H9 (cell line): Measurements from ENCODE around the gene ABHD12. TPM values are rescaled to one million over a fixed set of nuclear protein-coding genes. Genes with fewer than 3 reads are reported as not detected.
A peak's percentile ranks its signal among the peaks of the same experiment; 100 is the strongest.

ENCODE experiments used
- DNase-seq: peaks from one replicate; pipeline ENCODE4 v3.0.0-alpha.2; 2017
- H2AFZ ChIP-seq: one replicate; pipeline ENCODE4 v1.6.1; 2013; ENCODE audit warnings: mild to moderate bottlenecking, low read length, control low read depth, moderate library complexity
- H2AK5ac ChIP-seq: 2 replicates; pipeline ENCODE4 v1.6.1; 2013; ENCODE audit warnings: low read length, control low read depth, mixed read lengths; ENCODE audit not compliant: insufficient read length
- H2BK120ac ChIP-seq: one replicate; pipeline ENCODE4 v1.6.1; 2013; ENCODE audit warnings: low read depth, mild to moderate bottlenecking, low read length, control low read depth, inconsistent platforms; ENCODE audit not compliant: poor library complexity, severe bottlenecking
- H2BK12ac ChIP-seq: 2 replicates; pipeline ENCODE4 v1.6.1; 2013; ENCODE audit warnings: low read length, control low read depth, mixed read lengths, low read depth; ENCODE audit not compliant: insufficient read length
- H2BK15ac ChIP-seq: 2 replicates; pipeline ENCODE4 v1.6.1; 2013; ENCODE audit warnings: low read depth, low read length, control low read depth
- H2BK20ac ChIP-seq: one replicate; pipeline ENCODE4 v1.6.1; 2013; ENCODE audit warnings: low read depth, mild to moderate bottlenecking, low read length, control low read depth, inconsistent platforms; ENCODE audit not compliant: poor library complexity, severe bottlenecking
- H2BK5ac ChIP-seq: 2 replicates; pipeline ENCODE4 v1.6.1; 2013; ENCODE audit warnings: low read length, control low read depth, mixed read lengths; ENCODE audit not compliant: insufficient read length
- H3K14ac ChIP-seq: 2 replicates; pipeline ENCODE4 v1.6.1; 2013; ENCODE audit warnings: low read length, control low read depth; ENCODE audit not compliant: insufficient read depth
- H3K18ac ChIP-seq: 2 replicates; pipeline ENCODE4 v1.6.1; 2013; ENCODE audit warnings: low read depth, mild to moderate bottlenecking, mixed read lengths, low read length, control low read depth; ENCODE audit not compliant: insufficient read length
- H3K23ac ChIP-seq: 2 replicates; pipeline ENCODE4 v1.6.1; 2013; ENCODE audit warnings: low read length, control low read depth, mixed read lengths, low read depth; ENCODE audit not compliant: insufficient read length
- H3K23me2 ChIP-seq: 2 replicates; pipeline ENCODE4 v1.6.1; 2013; ENCODE audit warnings: low read depth, mild to moderate bottlenecking, mixed read lengths, low read length, control low read depth; ENCODE audit not compliant: insufficient read length, poor library complexity, severe bottlenecking
- H3K27ac ChIP-seq: 2 replicates; pipeline ENCODE4 v1.5.1; 2013; ENCODE audit warnings: low read length, control low read depth, mixed read lengths, low read depth; ENCODE audit not compliant: insufficient read length
- H3K27me3 ChIP-seq: 2 replicates; pipeline ENCODE4 v1.6.1; 2013; ENCODE audit warnings: low read length, control low read depth, inconsistent platforms; ENCODE audit not compliant: insufficient read depth
- H3K4ac ChIP-seq: 2 replicates; pipeline ENCODE4 v1.6.1; 2013; ENCODE audit warnings: low read depth, mild to moderate bottlenecking, control low read depth, inconsistent platforms, low read length, moderate library complexity
- H3K4me1 ChIP-seq: 2 replicates; pipeline ENCODE4 v1.6.1; 2013; ENCODE audit warnings: low read length, control low read depth, inconsistent platforms; ENCODE audit not compliant: insufficient read depth
- H3K4me2 ChIP-seq: 2 replicates; pipeline ENCODE4 v1.6.1; 2013; ENCODE audit warnings: low read length, control low read depth, mixed read lengths; ENCODE audit not compliant: insufficient read length, insufficient read depth
- H3K56ac ChIP-seq: 2 replicates; pipeline ENCODE4 v1.6.1; 2013; ENCODE audit warnings: low read depth, mild to moderate bottlenecking, mixed read lengths, low read length, control low read depth; ENCODE audit not compliant: insufficient read length
- H3K79me1 ChIP-seq: 2 replicates; pipeline ENCODE4 v1.6.1; 2013; ENCODE audit warnings: low read depth, mild to moderate bottlenecking, moderate library complexity, low read length, control low read depth, inconsistent platforms; ENCODE audit not compliant: insufficient read depth, poor library complexity, severe bottlenecking
- H3K79me2 ChIP-seq: 2 replicates; pipeline ENCODE4 v1.6.1; 2013; ENCODE audit warnings: low read length, control low read depth, inconsistent platforms; ENCODE audit not compliant: insufficient read depth
- H3K9ac ChIP-seq: 2 replicates; pipeline ENCODE4 v1.6.1; 2013; ENCODE audit warnings: low read length, control low read depth, mixed read lengths; ENCODE audit not compliant: insufficient read length; ENCODE audit errors: extremely low read depth
- H3K9me3 ChIP-seq: one replicate; pipeline ENCODE4 v1.6.1; 2013; ENCODE audit warnings: low read depth, low read length, inconsistent platforms; ENCODE audit not compliant: control insufficient read depth
- H3T11ph ChIP-seq: one replicate; pipeline ENCODE4 v1.6.1; 2013; ENCODE audit warnings: mild to moderate bottlenecking, low read length, control low read depth, inconsistent platforms
- H4K20me1 ChIP-seq: one replicate; pipeline ENCODE4 v1.6.1; 2013; ENCODE audit not compliant: control insufficient read depth, insufficient read length, insufficient read depth
- H4K5ac ChIP-seq: 2 replicates; pipeline ENCODE4 v1.6.1; 2013; ENCODE audit warnings: low read depth, mild to moderate bottlenecking, mixed read lengths, low read length, control low read depth; ENCODE audit not compliant: insufficient read length
- H4K8ac ChIP-seq: replicated peaks from 2 replicates; pipeline ENCODE4 v1.6.1; 2013; ENCODE audit warnings: low read length, control low read depth, mixed read lengths, low read depth; ENCODE audit not compliant: insufficient read length
- H4K91ac ChIP-seq: 2 replicates; pipeline ENCODE4 v1.6.1; 2013; ENCODE audit warnings: low read depth, mild to moderate bottlenecking, moderate library complexity, mixed read lengths, low read length, control low read depth; ENCODE audit not compliant: insufficient read length
- H3K27ac Mint-ChIP-seq, 3 experiments: 2 replicates in 2 of 3; 3 replicates in 1 of 3; pipeline ENCODE4 v1.8.0; 2020 to 2021; ENCODE audit warnings: mixed read lengths in 3 of 3, mild to moderate bottlenecking in 1 of 3, moderate library complexity in 1 of 3
- H3K27me3 Mint-ChIP-seq: 2 replicates; pipeline ENCODE4 v1.8.0; 2021; ENCODE audit warnings: low read depth, mild to moderate bottlenecking, moderate library complexity, mixed read lengths
- H3K36me3 Mint-ChIP-seq, 3 experiments: 2 replicates in 2 of 3; 3 replicates in 1 of 3; pipeline ENCODE4 v1.8.0; 2020 to 2021; ENCODE audit warnings: low read depth in 3 of 3, mixed read lengths in 3 of 3; ENCODE audit not compliant: insufficient read depth in 1 of 3
- H3K4me1 Mint-ChIP-seq, 2 experiments: 2 replicates each; pipeline ENCODE4 v1.8.0; 2020; ENCODE audit warnings: mixed read lengths in 2 of 2
- H3K4me3 Mint-ChIP-seq, 2 experiments: 2 replicates in 1 of 2; 3 replicates in 1 of 2; pipeline ENCODE4 v1.8.0; 2020 to 2021; ENCODE audit warnings: mild to moderate bottlenecking in 2 of 2, mixed read lengths in 2 of 2, moderate library complexity in 1 of 2
- H3K9me3 Mint-ChIP-seq, 2 experiments: 2 replicates in 1 of 2; 3 replicates in 1 of 2; pipeline ENCODE4 v1.8.0; 2020; ENCODE audit warnings: mild to moderate bottlenecking in 2 of 2, mixed read lengths in 2 of 2, moderate library complexity in 1 of 2
- CTCF ChIP-seq: fragments of 200-600 bp; sonication (generic); conservative IDR thresholded peaks from 3 replicates; pipeline ENCODE4 v1.8.0; 2021; ENCODE audit warnings: antibody characterized with exemption, mild to moderate bottlenecking
- WGBS: extraction: QIAGEN DNeasy Blood & Tissue Kit; methylation state at CpG from one replicate; pipeline ENCODE4 v1.1.7; 2013; ENCODE audit warnings: missing lambda C conversion rate, low lambda C conversion rate, mixed read lengths; ENCODE audit not compliant: insufficient read length; ENCODE audit errors: extremely low coverage; 5-methylcytosine and 5-hydroxymethylcytosine counted together
- total RNA-seq: library from RNA; stranded (reverse); gene quantifications from 2 replicates; pipeline ENCODE4 v1.2.1, GENCODE V29; 2021

The ABHD12 gene
- total RNA-seq, 1 experiment from 2014 or later = 54.4 TPM

GRCh38 chr20:25293910-25294458 lies 96.7 kb downstream of the ABHD12 start:
- DNase-seq = no peak
- H3K56ac ChIP-seq = no peak overlapping the region
- H3K9me3 ChIP-seq = no peaks in the 10 kb centered on the region
- H3K4ac ChIP-seq = no peak overlapping the region
- no peak overlapping the region for H3K23ac ChIP-seq
- no peaks in the 10 kb centered on the region for H3K23me2 ChIP-seq
- H3K27me3 Mint-ChIP-seq = no peaks in the 10 kb centered on the region; the same call in 1 of the 2 replicates
- H3K27ac ChIP-seq = no peak overlapping the region
- H3K4me3 Mint-ChIP-seq = no peak overlapping the region
- no peaks in the 10 kb centered on the region for H3K27me3 ChIP-seq
- H2BK120ac ChIP-seq = no peak overlapping the region
- H2AFZ ChIP-seq = no peak overlapping the region
- H3K27ac Mint-ChIP-seq = peak overlapping the region in 1 of 3 experiments; percentile 49; a peak in 1 of 7 replicates
- H3K4me2 ChIP-seq = no peak overlapping the region
- H2BK15ac ChIP-seq = no peak overlapping the region
- H4K20me1 ChIP-seq = no peaks in the 10 kb centered on the region
- no peak overlapping the region for H4K8ac ChIP-seq
- H2BK5ac ChIP-seq = no peak overlapping the region
- no peak overlapping the region for H2BK12ac ChIP-seq
- H2AK5ac ChIP-seq = no peak overlapping the region
- TF ChIP-seq CTCF = no peak
- peaks cover 0 to 45% (median 25%) of the 10 kb centered on the region in 3 experiments; a peak in 5 of 7 replicates for H3K36me3 Mint-ChIP-seq
- H3K18ac ChIP-seq = no peak overlapping the region
- no peak overlapping the region for H3K9ac ChIP-seq
- no peak overlapping the region for H3T11ph ChIP-seq
- H3K79me2 ChIP-seq = no peaks in the 10 kb centered on the region
- H4K91ac ChIP-seq = no peak overlapping the region
- no peak overlapping the region for H4K5ac ChIP-seq
- no CpG with 5 or more reads among the region's 13 CpGs for WGBS
- no peak overlapping the region for H3K14ac ChIP-seq
- H3K4me1 ChIP-seq = no peaks in the 10 kb centered on the region; the same call in 1 of the 2 replicates
- no peak overlapping the region for H2BK20ac ChIP-seq
- H3K79me1 ChIP-seq = no peaks in the 10 kb centered on the region
- no peaks in the 10 kb centered on the region; a peak in 1 of 5 replicates for H3K9me3 Mint-ChIP-seq
- peaks cover 14 to 21% of the 10 kb centered on the region in 2 experiments; a peak in 2 of 4 replicates for H3K4me1 Mint-ChIP-seq
